Peyer's patch (tissue), 4 donors: ENCODE measurements around the gene ACTG2.
"Not testable (repeated sequence)": the region's sequence is repeated elsewhere in the genome, so short reads cannot be mapped to it uniquely, and the experiment has no call there.

Experiments
- CTCF ChIP-seq, 6 experiments: fragments of 450-650 bp in 4 of 6; fragments of 200-600 bp in 2 of 6; sonication (generic) in 1 of 6; IDR thresholded peaks; one replicate each; pipeline ENCODE4 v1.5.1; 2017 to 2019; ENCODE audit warnings: antibody characterized with exemption in 6 of 6, mild to moderate bottlenecking in 3 of 6, moderate library complexity in 1 of 6
- POLR2A ChIP-seq, 2 donors: fragments of 450-650 bp; IDR thresholded peaks; one replicate each; pipeline ENCODE4 v1.5.1; 2017; ENCODE audit warnings: antibody characterized with exemption in 2 of 2, mild to moderate bottlenecking in 2 of 2, moderate library complexity in 2 of 2

DNA sequence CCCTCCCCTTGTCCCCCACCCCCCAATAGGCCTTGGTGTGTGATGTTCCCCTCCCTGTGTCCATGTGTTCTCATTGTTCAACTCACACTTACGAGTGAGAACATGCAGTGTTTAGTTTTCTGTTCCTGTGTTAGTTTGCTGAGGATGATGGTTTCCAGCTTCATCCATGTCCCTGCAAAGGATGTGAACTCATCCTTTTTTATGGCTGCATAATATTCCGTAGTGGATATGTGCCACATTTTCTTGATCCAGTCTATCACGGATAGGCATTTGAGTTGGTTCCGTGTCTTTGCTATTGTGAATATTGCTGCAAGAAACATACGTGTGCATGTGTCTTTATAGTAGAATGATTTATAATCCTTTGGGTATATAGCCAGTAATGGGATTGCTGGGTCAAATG lies 14.8 kb upstream of the ACTG2 start:
- not testable (repeated sequence) for TF ChIP-seq CTCF, POLR2A (IDR thresholded peaks at IDR 0.05)
